ENCODE data around the gene PAX2.

Gene PAX2

DNA sequence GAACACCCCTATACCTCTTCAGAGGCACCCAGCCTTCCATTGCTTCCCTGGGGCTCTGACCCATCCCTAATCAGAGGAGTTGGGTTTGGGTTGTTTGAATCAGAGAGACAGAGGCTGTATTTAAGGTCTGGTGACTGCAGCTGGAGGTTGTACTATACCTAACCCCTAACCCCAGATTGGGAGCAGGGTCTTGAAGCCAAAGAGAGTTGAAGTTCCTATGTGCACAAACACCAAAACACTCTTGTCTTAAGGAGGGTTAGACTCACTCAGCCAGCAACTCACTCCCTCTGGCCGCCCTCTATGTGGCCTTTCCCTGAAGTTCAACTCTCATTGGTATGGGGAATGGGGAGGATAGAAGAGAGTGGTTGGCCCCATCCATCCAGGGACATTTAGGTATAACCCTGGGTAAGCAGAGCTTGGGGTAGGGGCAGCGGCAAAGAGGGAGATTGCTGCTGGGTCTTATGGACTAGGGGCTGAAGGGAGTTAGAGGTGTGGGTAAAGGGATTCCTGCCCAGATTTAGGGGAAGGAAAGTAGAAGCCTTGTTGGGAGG, 80.0 kb downstream of the PAX2 start:
- DNase-seq: no peak

GRCh38 chr10:100826031-100826651, 80.8 kb downstream of the PAX2 start:
- DNase-seq: no peak

DNA sequence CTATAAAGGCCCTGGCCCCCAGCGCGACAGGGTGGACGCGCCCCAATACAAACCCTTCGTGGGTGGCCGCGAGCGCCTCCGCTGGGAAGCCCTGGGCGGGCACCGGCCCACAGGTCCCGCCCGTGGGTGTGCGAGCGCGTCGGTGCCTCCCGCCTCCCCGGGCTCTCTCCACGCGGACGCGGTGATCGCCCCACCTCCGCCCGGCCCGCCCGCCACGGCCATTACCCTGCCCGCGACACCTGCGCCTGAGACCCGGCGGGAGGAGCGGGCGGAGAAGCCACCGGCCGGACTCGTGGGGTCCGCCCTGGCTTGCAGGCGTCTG, 81.2 kb downstream of the PAX2 start:
- DNase-seq: no peak

DNA sequence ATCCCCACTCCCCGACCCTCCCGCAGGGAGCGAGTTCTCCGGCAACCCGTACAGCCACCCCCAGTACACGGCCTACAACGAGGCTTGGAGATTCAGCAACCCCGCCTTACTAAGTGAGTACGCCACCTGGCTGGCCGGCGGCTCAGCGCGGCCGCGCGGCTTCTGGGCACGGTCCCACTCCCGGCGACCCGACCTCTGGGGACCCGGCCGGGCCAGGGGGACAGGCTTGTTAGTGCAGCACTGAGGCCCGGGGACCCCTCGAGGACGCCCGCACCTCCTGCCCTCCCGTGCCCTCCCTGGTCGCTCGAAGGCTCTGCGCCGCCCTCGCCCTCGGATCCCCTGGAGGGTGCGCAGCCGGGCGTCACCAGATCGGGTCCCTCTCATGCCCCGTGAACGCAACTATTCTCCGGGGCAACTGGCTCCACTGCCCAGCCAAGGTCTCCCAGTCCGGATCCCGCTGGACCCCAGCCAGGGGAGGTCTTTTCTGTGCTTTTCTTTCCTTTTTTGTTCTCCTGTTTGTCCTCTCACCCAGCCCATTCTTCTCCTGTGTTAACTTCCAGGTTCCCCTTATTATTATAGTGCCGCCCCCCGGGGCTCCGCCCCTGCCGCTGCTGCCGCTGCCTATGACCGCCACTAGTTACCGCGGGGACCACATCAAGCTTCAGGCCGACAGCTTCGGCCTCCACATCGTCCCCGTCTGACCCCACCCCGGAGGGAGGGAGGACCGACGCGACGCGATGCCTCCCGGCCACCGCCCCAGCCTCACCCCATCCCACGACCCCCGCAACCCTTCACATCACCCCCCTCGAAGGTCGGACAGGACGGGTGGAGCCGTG, 81.8 kb downstream of the PAX2 start:
- no peak for DNase-seq

DNA sequence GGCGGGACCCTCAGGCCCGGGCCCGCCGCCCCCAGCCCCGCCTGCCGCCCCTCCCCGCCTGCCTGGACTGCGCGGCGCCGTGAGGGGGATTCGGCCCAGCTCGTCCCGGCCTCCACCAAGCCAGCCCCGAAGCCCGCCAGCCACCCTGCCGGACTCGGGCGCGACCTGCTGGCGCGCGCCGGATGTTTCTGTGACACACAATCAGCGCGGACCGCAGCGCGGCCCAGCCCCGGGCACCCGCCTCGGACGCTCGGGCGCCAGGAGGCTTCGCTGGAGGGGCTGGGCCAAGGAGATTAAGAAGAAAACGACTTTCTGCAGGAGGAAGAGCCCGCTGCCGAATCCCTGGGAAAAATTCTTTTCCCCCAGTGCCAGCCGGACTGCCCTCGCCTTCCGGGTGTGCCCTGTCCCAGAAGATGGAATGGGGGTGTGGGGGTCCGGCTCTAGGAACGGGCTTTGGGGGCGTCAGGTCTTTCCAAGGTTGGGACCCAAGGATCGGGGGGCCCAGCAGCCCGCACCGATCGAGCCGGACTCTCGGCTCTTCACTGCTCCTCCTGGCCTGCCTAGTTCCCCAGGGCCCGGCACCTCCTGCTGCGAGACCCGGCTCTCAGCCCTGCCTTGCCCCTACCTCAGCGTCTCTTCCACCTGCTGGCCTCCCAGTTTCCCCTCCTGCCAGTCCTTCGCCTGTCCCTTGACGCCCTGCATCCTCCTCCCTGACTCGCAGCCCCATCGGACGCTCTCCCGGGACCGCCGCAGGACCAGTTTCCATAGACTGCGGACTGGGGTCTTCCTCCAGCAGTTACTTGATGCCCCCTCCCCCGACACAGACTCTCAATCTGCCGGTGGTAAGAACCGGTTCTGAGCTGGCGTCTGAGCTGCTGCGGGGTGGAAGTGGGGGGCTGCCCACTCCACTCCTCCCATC, 82.7 kb downstream of the PAX2 start:
- no peak for DNase-seq

DNA sequence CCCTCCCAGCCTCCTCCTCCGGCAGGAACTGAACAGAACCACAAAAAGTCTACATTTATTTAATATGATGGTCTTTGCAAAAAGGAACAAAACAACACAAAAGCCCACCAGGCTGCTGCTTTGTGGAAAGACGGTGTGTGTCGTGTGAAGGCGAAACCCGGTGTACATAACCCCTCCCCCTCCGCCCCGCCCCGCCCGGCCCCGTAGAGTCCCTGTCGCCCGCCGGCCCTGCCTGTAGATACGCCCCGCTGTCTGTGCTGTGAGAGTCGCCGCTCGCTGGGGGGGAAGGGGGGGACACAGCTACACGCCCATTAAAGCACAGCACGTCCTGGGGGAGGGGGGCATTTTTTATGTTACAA, 83.3 kb downstream of the PAX2 start:
- DNase-seq: no peak

GRCh38 chr10:100829097-100829870, 83.9 kb downstream of the PAX2 start:
- DNase-seq: no peak

- no peak for DNase-seq
Measured at GRCh38 chr10:100829933-100830727, 84.7 kb downstream of the PAX2 start.

DNA sequence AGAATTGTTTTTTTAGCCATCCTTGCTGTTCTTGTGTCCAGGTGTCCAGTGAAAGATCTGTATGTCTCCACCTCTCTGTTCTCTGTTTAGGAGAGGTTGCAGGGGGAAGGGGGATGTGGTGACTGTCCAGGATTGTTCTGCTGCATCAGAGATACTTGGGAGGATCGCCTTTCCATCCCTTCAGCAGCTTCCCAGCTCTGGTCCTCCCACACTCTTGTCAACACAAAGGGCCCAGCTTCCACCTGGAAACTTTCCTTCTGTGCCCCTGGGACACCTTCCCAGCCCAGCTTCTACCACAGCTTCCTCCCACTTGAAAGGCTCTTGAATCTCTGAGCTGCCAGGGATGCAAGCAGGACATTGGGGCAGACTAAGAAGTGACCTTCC, 85.3 kb downstream of the PAX2 start:
- no peak for DNase-seq

- no peak for DNase-seq
Measured at GRCh38 chr10:100831742-100832141, 86.4 kb downstream of the PAX2 start.

- DNase-seq: no peak
Measured at GRCh38 chr10:100835810-100836209, 90.4 kb downstream of the PAX2 start.

DNA sequence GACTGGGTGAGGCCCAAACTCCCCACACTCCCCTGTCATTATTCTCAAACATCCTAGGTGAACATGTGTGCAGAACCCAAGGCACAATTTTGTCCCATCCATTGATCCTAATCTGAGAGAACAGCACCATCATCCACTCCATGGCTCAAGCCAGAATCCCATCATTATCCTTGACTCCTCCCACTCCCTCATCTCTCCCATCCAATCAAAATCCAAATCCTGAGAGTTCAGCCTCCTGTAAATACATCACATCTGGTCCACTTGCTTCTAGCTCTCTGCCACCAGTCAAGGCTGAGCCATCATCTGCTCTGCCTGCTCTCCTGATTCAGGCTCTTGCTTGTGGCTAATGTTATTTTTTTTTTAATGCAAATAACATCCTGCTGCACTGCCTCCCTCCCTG, 91.5 kb downstream of the PAX2 start:
- no peak for DNase-seq

DNA sequence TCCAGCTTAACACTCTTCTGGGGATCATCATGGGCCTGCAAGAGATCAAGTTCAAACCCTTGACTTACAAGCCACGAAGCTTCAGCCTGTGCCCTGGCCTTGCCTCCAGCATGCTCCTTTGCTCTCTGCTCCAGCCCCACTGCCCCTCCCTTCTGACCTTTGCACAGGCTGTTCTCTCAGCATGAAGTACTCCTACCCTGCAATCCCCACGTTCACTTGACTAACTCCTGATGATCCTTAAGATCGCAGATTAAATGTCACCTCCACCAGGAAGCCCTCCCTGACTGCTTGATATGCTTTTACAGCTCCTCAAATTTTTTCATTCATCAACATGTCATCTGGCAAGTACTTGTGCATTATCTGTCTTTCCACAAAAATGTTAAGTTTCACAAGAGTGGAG, 91.9 kb downstream of the PAX2 start:
- no peak for DNase-seq

DNA sequence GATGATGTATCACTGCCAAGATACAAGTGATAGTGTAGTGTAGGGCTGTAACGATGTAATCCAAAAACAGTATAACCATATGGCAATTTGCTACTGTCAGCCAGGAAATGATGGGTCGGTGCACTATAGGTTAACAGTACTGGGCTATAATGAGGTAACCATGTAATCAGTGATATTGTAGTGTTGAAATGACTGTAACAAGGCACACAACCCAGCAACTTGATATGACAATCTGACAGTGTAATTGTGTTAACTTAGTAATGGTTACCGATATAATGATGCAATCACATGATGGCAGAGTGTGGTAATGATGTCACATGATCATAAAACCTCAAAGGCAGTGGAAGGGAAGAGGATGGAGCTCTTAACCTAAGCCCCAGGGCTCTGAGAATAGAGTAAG, 93.6 kb downstream of the PAX2 start:
- DNase-seq: no peak

GRCh38 chr10:100841528-100841927, 96.1 kb downstream of the PAX2 start:
- DNase-seq: no peak

GRCh38 chr10:100847440-100847839, 102.1 kb downstream of the PAX2 start:
- DNase-seq: peak; percentile 28

GRCh38 chr10:100848770-100849169, 103.4 kb downstream of the PAX2 start:
- no peak for DNase-seq

- DNase-seq: no peak
Measured at GRCh38 chr10:100858261-100858660, 112.9 kb downstream of the PAX2 start.

DNA sequence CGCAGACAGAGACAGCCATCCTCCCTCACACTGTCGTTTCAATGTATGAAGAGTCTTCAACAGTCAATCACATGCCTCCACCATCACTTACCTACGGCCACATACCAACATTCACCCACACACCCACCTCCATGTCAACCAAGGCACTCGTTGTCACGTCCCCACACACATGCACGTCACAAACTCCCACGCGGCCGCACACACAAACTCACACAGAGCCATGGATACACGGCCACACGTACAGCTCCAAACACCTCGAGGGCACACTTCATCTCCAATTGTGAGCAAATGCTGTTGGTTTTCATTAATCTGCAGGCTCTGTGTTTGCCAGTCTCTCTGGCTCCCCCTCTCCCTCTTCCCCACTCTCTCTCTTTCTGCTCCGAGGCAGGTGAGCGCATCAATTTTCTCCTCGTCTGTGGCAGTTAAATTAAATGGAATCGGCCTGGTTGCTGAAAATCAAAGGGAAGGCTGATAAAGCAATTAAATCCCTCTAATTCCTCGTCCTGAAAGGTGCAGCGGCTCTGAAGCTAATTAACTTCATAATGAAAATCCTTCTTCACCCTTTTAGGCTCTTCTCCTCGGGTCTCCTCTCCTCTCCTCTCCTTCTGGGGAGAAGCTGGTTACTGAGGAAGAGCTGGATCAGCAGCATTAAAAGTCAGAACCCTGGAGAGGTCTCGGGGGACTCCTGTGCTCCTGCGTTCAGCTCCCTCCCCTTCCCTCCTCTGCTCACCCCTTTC, 113.5 kb downstream of the PAX2 start:
- DNase-seq: no peak

DNA sequence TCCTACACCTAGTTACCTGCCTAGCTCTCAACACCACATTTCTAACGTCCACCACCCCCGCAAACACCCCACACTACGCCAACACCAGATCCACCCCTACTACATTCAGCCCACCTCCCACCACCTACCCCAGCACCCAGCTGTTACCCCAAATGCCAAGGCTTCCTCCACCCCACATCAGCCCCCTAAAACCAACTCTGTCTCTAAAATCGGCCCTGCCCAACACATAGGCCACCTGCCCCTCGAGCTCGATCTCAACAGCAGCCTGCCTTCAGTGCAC, 114.0 kb downstream of the PAX2 start:
- DNase-seq: no peak

DNA sequence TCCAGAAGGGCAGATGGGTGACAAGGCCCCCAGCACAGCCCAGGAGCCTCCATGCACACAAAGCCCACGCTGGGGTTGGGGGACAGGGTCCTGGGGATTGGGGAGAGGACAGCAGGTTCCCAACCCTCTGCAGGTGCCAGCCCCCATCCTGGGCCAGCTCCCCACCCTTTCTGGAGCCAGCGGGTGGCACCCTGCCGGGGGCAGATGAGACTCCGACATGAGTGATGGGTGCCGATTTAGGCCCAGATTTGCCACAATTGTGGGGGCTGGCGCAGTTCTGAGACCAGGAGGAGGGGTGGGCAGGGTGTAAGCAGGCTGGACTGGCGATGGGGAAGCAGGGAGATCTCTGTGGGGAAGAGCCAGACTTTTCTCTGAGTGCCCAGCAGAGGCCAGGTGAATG, 118.1 kb downstream of the PAX2 start:
- no peak for DNase-seq

Measured in fibroblast of upper back skin (primary cell).